HG02840 (cell line): ENCODE measurements around the gene SEMA5A.
"Not testable (repeated sequence)": the region's sequence is repeated elsewhere in the genome, so short reads cannot be mapped to it uniquely, and the experiment has no call there.

Experiments
- ATAC-seq: cut with Tn5 transposase; IDR thresholded peaks from one replicate; pipeline ENCODE4 v1.9.1; 2021; ENCODE audit warnings: mild to moderate bottlenecking, moderate library complexity, moderate number of reproducible peaks; ENCODE audit not compliant: unreplicated experiment, low FRiP score

The SEMA5A gene

GRCh38 chr5:9408964-9409363, 136.9 kb downstream of the SEMA5A start:
- ATAC-seq = no peak

DNA sequence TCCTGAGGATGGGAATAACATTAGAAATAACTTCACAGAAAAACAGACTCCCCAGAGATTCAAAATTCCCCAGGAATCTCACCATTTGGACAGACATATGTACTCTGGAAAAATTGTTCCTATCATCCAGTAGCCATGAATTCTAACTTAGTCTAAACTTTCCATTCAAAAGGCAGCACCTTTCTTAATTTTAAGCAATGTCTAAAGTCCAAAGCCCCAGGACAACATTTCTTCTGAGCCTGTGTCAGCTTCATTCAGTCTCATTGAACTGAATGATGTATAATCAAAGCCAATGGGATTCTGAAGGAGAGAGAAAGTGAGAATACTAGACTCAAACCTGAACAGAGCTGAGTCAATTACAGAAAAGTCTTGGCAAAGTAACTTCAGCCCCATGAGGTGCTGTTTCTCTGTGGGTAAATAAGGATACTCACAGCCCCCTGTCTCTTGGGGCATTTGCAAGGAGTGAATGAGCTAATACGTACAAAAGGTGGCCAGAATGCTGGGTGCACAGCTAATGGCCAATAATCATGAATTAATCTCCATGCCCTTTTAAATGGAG, 140.6 kb downstream of the SEMA5A start:
- no peak for ATAC-seq

- no peak for ATAC-seq
Measured at GRCh38 chr5:9401786-9402472, 143.9 kb downstream of the SEMA5A start.

DNA sequence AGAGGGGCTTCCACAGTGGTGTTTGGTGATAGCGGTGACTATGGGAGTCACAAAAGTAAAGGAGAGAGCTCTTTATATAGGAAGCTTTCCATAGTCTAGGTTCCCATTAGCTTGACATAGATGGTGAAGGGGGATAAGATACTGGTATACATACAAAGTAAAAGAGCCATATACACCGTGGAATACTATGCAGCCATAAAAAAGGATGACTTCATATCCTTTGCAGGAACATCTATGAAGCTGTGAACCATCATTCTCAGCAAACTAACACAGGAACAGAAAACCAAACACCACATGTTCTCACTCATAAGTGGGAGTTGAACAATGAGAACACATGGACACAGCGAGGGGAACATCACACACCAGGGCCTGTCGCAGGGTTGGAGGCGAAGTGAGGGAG, 146.1 kb downstream of the SEMA5A start:
- ATAC-seq = not testable (repeated sequence)

DNA sequence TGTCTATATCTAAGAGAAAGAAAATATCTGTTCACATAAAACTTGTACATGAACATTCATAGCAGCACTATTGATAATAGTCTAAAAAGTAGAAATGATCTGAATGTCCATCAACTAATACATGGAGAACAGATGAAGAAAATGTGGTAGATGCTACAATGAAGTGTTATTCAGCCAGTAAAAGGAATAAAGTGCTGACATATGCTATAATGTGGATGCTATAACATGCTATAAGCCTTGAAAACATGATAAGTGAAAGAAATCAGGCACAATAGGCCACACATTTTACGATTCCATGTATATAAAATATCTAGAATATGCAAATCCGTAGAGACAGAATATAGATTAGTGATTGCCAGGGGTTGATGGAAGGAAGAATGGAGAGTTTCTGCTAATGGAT, 146.8 kb downstream of the SEMA5A start:
- ATAC-seq = no peak

GRCh38 chr5:9398227-9398626, 147.6 kb downstream of the SEMA5A start:
- ATAC-seq = no peak

DNA sequence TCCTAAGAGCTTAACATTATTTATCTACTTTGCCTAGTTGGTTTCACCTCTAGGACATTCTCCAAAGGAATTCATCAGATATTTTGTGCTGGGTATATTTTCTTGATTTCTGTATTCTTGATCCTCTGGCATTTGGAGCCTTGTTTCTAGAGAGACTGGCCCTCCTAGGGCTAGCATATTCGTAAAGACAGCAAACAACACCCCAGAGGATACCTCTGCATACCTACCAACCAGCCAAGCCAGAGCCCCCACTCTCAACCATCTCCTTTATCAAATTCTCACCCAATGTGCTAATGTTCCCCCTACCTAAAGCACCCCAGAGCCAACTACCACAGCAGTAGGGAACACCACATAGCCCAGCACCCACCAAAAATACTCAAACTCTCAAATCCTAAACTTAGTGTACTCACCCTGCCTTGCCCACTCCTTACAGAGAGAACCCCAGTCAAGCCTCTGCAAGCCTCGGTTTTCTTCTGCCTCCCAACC, 149.5 kb downstream of the SEMA5A start:
- ATAC-seq = no peak

- ATAC-seq = no peak
Measured at GRCh38 chr5:9395706-9396105, 150.2 kb downstream of the SEMA5A start.

- no peak for ATAC-seq
Measured at GRCh38 chr5:9394221-9394620, 151.7 kb downstream of the SEMA5A start.

GRCh38 chr5:9392625-9393024, 153.2 kb downstream of the SEMA5A start:
- ATAC-seq = no peak

GRCh38 chr5:9391080-9391479, 154.8 kb downstream of the SEMA5A start:
- no peak for ATAC-seq

- no peak for ATAC-seq
Measured at GRCh38 chr5:9390113-9390512, 155.8 kb downstream of the SEMA5A start.

DNA sequence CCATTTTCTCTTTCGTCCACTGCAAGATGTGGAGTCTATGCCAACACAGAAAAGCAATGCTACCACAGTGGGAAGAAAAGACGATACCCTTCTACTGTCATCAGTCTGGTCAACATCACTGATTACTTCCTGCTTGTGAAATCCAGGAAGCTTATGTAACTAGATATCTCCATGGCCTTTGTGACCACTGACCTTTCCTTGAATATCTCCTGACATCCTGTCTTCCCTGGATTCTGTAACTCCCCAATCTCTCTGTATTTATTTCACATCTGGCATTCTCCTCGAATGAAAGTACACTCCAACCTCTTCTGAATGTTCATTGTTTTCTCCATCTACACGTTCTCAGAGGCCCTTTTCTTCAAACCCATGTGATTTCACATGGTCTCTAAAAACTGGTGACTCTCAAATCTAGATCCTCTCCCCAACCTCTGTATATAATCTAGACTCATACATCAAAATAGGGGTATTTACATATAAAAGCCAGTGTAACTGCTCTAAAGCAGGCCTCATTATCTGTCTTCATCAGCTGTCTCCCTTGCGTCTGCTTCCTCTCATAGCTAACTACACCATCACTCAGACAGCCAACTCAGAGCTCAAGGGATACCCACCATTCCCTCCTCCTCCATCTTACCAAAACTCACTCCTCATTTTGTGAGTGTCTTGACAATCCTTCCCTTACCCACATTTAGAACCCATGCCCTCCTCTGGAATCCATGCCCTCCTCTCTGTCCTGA, 156.8 kb downstream of the SEMA5A start:
- no peak for ATAC-seq

DNA sequence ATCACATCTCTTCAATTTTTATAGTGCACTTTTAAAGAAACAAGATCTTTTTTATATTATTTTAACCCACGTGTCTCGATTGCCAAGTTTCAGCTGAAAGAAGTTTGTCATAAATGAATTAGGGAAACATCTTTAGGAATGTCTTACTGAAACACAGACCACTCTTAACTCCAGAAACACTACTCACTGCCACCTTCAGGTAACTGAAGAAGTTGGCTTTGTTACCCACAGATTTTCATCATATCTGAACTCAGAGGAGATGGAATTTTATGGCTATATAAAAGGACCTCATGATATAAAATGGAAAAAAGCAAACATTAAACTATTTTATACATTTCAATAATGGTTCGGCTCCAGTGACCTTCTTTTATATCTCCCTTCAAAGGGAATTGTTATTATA, 158.0 kb downstream of the SEMA5A start:
- no peak for ATAC-seq

DNA sequence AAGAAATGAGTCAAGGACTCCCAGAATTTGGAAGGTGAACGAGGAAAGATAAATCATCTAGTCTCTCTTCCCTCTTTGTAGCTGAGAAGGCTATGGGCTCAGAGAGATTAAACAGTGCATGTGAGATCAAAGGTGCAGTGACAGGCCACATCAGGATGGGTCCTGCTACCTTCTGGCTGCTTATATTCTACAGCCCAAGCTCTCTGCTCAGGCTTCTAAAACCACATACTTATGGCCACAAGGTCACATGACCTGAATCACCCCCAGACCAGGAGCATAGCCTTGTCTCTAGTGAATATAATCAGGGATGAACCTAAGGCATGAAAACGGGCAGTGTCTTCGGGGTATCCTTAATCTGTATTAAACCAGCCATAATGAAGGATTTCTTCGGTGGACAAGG, 158.9 kb downstream of the SEMA5A start:
- ATAC-seq = no peak

GRCh38 chr5:9382522-9382921, 163.4 kb downstream of the SEMA5A start:
- ATAC-seq = no peak

- no peak for ATAC-seq
Measured at GRCh38 chr5:9381464-9381863, 164.4 kb downstream of the SEMA5A start.

DNA sequence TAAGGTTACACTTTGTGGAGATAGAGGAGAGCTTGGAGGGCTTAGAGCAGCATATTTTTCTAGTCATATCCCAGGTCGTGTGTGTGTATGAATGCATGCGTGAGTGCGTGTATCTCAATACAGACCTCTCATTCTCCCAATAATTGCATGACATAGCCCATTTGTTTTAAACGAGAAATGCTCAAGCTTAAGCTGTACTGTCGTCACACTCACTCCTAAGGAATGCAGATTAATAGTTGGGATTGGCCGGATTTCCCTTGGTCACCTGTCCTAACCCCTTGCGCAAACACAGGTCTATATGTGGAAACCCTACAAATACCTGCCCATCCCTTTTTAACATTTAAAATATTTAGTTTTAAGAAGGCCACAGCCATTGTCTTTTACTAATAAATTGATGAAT, 165.8 kb downstream of the SEMA5A start:
- no peak for ATAC-seq

DNA sequence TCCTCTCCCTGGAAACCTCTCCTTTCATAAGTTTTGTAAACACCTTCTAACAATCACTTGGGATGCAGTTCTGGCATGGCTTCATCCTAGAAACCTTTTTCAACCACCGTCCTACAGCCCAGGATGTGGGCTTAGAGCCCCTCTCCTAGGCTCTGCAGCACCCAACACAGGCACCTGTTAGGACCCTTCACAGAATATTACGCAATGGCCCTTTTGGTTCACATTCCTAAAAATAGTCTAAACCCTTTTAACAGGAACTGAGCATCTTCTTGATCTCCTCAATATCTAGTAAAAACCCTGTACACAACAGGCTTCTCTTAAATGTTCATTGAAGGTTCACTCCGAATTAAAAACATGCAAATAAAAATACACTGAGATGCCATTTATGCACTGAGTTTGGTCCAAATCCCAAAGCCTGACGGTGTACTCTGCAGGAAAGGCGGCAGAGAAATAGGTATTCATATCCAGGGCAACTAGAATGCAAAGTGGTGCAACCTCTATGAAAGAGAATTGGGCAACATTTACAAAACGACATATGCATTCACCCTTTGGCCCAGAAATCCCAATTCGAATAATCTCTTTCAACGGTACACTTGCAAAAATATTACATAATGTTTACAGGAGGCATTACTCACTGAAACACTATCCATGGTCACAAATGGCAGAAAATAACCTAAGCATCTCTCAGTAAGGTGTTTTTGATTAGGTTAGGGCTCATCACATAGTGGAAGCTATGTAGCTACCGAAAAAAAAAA, 169.3 kb downstream of the SEMA5A start:
- ATAC-seq = no peak

DNA sequence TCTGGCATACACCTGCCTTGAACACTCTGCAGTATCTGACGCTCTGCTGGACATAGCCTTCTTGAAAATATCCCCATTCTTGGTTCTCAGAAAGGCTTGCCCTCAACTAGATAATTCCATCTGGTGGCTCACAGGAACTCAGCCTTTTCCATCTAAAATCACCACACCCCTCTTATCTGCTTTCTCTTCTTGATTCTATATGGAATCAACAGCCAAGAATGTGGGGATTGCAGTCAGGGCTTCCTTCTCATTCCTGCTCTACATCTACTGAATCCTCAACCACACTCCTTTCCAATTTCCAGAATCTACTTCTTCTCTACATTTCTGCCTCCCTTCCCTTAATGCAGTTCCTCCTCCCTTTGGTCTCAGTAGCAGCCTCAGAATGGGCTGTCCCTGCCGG, 170.1 kb downstream of the SEMA5A start:
- ATAC-seq = no peak

DNA sequence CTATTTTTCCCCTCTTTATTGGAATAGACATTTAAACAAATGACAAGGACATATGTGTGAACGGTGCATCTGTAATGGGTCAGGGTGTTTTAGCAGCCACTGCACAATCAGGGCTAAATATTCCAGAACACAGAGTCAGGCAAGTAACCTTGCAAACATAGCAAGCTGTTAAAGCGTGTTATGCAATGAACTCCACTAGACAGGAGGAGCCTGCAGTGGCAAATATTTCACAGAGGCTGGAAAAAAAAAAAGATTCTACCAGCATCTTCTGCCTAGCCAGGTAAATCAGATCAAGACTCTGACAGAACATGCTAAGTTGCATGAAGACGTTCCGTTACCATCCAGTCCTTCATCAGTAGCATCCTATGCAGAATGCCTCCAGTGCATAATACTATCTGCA, 171.8 kb downstream of the SEMA5A start:
- no peak for ATAC-seq
